Measurements from ENCODE around the gene TENT5C.

The TENT5C gene

DNA sequence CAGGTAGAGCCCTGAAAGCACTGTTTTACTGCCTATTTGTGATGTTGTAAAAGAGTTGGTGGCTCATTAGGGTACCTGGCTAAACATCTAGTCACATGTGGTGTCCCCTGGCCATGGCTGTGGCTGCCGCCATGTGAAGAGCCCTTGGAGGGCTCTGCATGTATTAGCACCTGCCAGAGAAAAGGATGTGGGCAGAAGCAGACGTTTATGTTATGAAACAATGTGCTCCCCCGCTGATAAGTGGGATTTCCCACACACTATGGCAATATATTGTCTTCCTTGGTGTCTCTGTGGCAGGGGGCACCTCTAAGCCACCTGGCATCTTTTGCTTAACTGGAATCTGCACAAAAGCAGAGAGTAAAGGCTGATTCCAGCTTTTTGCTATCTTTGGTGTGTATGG is 9.6 kb downstream of the TENT5C start:
- DNase-seq, result no peak

DNA sequence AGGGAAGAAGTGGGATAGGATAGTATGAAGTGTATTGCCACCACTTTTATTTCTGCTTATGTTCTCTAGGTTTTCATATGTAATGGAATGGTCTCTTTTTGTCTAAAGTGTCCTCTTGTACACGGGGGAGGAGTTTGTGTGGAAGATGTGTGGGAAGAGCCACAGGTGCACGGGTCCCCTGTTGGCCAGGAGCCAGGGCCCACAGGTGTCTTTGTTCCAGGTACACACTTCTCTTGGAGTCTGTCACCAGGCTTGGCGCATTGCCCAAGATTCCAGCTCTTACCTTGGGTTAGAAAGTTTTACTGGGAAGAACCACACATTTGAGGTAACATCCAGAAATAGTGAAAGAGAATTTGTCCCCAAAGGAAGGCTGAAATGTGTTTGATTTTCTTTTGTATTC is 10.5 kb downstream of the TENT5C start:
- no peak for DNase-seq

DNA sequence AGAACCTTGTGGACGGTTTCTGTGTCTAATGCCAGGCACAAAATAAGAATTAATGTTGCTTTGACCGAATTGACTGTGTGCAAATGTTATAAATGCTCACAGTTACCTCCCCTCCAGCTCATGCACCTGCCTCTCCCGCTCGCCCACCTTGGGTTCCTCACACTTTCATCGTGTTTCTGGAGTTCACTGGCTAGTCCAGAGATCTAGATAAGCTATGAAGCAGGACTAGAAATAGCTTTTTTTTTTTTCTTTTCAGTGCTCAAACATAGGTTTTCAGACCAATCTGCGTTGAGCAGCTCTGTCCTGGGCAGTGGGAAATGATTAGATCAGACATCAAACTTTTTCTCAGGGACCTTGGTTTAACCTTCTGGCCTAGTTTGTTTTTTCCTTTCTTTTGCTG is 11.1 kb downstream of the TENT5C start:
- no peak for DNase-seq

DNA sequence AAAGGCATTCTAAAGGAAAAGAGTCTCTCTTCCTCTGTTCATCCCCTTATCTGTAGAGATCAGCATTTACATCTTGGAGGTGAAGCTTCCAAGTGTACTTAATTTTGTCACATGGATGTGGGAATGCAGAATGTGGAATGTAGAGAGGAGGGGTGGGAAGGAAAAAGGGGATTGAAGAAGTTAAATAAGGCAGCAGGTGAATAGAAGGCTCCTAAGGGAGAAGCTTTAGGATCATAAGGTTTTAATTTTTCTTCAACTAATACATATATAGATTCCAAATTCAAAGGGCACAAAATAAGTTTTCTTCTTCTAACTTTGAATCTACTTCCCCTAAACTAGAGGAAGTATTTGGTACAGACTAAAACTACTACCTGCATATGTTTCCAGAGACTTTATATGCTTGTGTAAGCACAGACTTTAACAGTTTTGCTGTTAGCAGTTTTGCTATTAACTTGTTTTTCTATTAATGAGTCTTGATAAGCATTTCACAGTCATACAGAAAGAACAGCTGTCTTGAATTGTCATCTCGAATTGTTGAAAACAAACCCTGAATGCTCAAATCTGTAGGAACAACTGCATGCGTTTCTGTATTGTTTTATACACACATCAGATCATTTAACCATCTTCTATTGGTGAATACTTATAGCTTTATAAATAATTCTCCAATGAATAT is 12.7 kb downstream of the TENT5C start:
- no peak for DNase-seq

DNA sequence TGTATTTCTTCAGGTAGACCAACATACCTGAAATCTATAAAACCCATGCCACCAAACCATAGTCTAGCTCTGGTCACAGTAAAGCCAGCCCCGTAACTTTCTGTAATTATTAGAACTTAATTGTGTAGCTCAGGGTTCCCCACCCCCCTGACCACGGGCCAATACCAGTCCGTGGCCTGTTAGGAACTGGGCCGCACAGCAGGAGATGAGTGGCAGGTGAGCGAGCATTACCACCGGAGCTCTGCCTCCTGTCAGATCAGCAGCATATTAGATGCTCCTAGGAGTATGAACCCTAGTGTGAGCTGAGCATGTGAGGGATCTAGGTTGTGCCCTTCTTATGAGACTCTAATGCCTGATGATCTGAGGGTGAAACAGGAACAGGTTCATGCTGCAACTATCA is 14.6 kb downstream of the TENT5C start:
- no peak for DNase-seq

DNA sequence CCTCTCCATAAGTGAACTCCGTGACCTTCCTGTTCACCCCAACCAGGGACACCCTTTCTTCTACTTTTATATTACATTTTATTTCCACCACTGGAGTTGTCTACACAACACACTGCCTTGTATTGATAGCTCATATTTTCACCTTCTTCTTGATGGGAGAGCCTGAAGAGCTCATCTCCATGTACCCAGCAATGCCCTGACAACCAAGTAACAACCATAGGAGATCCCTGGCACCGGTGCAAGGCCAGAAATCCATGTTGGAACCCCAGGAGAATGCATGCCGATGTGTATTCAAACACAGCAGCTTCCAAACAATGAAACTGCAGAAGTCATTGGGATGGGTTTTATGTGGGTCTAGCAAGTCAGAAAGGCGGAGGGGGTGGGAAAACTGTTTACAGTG is 15.5 kb downstream of the TENT5C start:
- no peak for DNase-seq

DNA sequence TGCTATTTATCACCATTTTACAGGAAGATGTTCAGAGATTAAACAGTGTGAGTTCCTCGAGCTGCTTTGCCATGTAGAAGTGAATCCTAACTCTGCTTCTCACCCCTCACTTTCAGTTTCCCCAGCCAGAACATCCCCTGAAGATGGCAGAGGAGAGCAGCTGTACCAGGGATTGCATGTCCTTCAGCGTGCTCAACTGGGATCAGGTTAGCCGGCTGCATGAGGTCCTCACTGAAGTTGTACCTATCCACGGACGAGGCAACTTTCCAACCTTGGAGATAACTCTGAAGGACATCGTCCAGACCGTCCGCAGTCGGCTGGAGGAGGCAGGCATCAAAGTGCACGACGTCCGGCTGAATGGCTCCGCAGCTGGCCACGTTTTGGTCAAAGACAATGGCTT is 16.9 kb downstream of the TENT5C start:
- DNase-seq, result no peak

DNA sequence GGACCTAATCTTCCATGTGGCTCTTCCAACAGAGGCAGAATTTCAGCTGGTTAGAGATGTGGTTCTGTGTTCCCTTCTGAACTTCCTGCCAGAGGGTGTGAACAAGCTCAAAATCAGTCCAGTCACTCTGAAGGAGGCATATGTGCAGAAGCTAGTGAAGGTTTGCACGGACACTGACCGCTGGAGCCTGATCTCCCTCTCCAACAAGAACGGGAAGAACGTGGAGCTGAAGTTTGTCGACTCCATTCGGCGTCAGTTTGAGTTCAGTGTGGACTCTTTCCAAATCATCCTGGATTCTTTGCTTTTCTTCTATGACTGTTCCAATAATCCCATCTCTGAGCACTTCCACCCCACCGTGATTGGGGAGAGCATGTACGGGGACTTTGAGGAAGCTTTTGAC is 17.3 kb downstream of the TENT5C start:
- no peak for DNase-seq

DNA sequence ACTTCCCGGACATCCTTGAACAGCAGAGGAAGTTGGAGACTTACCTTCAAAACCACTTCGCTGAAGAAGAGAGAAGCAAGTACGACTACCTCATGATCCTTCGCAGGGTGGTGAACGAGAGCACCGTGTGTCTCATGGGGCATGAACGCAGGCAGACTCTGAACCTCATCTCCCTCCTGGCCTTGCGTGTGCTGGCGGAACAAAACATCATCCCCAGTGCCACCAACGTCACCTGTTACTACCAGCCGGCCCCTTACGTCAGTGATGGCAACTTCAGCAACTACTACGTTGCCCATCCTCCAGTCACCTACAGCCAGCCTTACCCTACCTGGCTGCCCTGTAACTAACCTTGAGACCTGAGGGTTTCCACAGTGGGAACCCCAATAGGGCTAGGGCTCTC is 17.9 kb downstream of the TENT5C start:
- DNase-seq, result no peak

DNA sequence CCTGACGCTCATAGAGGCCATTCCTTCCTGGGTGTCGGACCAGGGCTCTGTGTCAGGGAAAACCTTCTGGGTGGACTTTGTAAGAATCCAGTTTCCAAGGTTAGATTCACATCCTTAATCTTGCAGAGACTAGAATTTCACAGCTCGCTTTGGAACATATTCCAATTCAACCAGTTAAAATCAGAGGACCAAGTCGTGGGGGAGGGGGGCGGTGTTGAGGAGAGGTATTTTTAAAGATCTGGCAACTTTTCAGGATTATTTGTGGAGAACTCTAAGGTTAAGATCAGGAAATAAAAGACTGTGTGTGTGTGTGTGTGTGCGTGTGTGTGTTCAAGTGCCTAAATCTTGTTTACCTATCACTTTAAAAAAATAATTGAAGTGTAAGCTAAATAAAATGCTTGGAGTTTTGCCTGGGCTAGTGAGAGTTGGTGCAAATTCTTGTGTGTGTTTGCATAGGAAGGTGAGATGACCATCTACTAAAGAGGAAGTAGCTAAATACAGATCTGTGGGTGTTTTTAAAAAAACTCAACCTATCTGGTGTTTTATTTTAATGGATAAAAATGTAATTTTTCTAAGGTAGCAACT is 21.8 kb downstream of the TENT5C start:
- no peak for DNase-seq

DNA sequence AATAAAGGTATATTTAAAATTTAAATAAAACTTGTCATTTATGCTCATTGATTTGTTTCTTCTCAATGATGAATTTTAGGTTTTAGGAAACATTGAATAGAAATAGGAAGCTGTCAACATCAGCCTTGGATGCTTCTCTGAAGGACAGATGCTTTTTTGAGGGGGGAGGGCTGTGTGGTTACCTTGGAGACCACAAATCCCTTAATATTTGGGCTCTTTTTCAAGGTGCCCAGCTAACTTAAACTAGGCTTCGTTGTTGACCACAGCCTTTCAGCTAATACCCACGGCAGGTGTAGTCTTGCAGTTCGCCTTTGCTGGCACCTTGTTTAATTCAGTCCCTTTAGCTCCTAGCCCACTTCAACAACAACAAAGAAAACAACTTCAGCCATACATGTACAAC is 22.5 kb downstream of the TENT5C start:
- no peak for DNase-seq

DNA sequence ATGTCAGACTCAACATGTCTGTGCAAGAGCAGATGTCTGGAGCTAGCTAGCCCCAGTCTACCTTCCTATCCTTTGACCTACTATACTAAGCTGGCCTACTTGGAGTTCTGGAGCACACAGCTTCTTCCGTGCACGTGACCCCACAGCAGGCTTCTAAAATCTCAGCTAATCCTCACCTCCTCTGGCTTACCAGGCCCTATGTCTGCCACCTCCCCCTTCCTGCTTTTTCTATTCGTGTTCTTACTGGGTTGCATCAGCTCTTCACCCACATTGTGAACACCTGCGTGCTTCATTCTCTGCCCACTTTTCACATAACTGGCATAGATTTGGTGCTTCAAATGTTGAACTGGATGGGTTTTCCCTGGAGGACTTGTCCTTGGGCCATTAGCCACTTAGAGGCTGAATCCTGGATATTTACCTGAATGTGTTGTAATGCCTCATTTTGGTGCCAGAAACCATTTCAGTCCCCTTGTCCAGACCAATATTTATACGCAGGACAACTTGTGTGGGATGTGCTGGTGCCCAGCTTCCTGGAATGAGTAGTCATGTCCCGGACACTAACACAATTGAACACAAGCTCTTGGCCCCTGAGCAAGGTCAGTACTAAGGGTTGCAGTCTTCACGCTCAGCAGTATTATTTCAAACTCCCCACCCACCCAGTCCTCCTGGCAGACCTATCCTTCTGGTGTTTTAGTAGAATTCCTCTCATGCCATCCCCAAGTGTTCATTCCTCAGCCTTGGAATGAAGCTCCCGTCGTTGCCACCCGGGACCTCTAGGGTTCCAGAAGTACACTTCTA is 24.0 kb downstream of the TENT5C start:
- no peak for DNase-seq

DNA sequence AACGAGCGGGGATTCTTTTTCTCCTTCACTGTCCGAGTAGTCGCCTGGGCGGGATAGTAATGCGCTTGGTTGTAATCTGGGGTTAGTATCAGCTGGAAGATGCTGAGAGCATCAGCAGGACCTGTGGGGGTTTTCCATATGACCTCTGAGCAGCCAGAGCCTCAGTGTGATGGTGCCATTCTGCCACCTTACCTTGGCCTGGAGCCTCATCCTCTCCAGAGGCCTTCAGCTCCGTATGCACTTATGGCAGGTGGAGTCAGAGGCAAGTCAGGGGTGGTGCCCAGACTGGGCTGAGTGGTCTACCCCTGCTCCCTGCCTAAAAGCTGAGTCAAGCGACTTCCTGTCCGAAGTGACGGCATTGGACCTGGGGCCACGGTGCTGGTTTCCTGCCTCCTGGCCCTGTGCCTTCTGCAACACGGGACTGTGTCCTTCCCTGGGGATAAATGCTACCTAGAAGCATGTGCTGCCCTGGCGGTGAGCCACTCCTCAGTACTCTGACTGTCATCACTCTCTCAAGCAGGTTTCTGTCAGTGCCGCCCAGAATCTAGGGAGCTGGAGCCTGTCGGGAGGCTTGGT is 24.7 kb downstream of the TENT5C start:
- DNase-seq, result no peak

DNA sequence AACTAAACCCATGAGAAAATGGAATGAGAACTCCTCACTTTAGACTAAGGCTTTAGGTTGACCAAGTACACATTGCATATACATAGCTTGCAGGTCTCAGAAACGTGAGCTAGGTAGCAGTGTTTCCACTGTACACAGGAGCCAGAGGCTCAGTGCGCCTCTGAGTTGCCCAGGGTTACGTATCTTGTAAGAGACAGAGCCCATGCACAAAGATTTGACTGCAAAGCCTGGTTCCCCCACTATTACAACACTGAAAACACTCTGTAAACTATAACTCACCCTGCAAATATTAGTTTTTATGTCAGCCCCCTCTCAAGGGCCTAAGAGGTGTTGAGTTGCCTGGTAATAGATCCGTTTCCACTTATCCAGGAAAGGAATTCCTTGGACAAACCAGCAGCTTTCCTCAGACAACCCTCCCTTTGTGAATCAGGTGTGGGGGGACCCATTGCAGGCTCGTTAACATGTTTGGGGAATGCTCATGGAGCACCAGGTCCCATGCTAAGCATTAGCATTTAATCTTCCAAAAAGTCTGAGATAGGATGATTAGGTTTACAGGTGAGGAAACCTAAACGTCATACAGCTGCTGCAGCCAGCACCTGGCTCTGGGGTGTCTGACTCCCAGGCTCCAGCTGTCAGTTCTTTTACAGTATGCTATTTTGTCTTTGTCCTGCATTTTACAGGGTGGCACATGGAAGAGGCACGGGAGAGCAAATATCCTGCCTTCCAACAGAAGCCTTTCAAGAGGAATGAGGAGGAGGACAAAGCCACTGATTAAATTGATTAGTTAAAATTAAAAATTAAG is 25.7 kb downstream of the TENT5C start:
- DNase-seq, result no peak

DNA sequence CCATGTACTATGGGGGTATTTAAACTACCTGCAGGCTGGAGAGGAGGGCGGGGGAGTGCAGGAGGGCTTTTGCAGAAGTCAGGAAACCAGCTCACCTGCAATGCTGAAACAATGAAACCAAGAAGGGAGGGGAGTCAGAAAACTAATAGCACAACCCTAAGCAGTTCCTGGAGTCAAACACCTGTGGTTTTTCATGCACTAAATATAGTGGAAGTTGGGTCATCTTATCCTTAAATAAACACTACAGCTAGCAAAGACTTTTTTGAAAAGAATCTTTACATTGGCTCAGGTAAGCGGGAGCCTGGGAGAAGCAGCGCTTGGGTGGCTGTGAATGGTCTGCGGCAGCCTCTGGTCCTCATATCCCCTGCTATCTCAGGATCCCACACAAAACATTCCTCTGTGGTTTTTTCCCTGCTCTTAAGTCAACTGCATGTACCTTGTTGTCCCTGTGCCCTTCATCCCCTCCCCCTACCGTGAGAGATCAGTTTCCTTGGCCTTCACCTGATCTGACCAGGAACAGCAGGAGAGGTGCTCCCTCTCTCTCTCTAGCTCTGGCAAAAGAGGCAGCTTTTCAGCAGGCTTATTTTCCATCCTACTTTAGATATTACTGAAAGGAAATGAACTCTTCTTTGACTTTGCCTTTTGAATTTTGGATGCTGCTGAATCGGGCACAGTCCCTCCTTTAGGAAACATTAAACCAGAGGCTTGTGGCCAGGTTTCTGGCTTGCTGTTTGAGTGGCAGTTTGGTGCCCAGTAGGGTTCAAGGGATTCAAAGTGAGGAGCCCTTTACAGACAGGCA is 26.6 kb downstream of the TENT5C start:
- no peak for DNase-seq

DNA sequence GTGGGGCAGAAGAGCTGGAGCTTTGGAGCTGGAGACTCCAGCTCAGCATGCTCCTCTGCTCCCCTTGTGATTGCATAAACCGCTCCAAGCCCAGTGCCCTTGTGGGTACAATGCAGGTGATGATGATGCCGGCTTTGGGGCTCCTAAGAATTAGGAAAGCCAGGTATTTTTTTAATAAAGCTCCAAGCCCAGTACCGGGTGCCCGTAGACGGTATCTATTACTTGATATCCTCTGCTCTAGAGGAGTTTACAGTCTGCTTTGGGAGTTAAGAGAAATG is 27.2 kb downstream of the TENT5C start:
- DNase-seq, result no peak

DNA sequence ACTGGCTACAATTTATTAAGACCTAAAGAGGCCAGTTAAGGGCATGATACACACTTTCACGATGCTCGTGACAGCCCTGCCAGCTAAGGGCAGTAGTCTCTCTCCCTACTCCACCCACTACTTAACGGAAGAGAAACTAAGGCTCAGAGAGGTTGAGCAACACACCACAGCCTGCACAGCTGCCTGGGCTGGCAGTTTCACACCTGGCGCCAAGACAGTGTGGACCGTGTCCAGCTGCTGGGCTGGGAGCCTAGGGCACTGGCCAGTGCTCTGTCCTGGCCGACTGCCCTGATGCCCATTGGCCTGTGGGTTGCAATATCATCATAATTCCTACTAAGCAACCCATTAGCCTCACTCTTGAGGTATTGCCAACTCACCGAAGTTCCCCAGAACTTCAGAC is 27.6 kb downstream of the TENT5C start:
- no peak for DNase-seq

DNA sequence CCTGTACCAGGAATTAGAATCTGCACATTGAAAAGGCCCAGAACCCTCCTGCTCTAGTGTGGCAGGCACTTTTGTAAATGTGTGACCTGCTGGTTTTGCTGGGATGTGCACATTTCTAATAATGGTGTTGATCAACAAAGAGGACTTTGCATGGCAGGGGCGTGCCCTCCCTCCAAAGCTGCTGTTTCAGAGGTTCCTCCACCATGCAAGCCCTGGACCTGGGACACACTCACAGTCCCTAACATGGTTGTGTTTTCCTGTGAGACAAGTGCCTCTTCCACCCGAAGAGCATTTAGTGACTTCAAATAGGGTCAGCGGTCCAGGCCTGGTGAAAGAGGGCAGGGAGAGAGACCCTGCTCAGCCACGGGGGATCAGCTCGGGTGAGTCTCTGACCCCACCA is 28.1 kb downstream of the TENT5C start:
- no peak for DNase-seq

DNA sequence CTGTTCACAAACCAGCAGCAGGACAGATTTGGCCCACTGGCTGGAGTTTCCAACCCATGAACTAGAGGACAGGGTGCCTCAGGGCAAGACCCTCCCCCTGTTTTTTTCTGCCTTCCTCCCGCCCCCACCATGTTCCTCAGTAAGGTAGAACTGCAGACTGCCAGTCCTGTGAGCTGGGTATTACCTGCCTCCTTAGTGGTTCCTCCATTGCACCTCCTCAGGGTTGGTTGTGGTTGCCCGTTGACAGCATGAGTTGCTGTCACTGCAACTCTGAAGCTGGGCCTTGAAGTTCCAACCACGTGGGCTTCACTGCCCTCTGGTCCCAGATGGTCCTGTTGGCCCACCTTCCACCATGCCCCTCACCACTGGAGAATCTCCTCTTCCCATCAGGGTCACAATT is 28.8 kb downstream of the TENT5C start:
- no peak for DNase-seq

DNA sequence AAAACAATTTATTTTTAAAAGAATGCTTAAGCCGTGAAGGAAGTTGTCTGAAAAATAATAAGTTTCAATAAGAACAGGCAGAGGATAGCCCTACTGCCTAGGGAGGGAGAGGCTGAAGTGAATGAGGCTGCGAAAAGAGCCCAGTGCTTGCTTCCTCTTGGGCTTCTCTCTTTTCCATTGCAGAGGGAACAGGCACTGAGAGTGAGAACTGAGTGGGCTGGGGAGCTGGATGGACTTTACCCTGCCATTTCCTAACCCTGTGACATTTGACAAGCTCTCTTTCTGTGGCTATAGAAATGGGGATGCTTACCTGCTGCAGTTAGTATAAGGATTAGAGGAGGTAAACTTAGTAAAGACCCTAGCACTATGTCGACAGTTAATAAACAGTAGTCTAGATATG is 30.0 kb downstream of the TENT5C start:
- no peak for DNase-seq

DNA sequence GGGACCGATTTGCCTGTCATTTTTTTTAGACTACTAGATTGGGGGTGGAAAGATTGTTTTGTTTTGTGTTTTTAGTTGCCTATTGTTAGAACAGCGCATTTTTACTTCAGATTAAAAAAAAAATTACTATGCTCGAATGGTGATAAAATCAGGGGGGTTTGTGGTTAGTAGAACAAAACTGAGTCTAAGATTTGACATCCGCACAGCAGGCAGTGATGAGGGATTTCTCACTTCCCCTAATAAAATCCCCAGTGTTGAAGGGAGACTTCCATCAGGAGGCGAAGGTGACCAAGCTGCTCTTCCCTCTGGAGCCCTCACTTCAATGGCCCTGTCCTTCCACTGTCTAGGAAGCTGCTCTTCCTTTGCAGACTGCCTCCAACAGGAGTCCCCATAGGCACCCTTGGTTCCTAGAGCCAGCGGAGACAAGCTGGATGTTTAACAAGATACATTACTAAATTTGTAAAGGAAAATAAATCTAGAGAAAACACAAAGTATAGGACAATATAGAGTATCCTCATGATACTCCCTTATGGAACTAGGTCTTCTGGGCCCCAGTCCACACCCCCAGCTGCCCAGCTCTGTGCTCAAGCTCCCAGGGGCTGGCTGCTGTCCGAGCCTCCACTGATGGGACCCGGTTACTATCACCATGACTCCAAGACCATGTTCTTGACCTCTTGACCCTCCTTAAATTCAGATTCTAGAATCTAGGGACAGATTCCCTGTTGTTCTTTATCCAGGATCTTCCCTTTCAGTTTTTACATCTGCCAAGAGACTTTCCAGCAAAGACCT is 31.0 kb downstream of the TENT5C start:
- DNase-seq, result no peak

DNA sequence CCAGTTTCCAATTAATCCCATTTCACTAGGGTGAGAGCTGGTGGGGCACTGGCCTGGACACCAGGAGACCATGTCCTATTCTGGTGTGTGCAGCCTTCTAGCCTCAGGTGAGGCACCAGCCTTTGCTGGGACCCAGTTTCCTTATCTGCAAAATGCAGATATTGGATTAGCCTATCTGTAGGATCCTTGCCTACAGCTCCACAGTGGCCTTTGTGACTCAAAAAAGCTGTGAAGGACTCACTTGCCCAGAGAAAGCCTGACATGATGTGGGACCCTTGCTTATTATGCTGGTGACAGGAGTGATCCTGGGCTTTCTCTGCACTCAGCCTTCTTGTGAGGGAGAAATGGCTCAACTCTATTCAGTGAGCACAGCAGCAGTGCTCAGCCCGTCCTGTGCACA is 32.3 kb downstream of the TENT5C start:
- DNase-seq, result no peak

All from activated CD4-positive, alpha-beta T cell treated with anti-CD3 and anti-CD28 coated beads, Interleukin-2, amount 50 U/mL, for 1 hour (primary cell).